ENCODE measurements around the gene FAAP24. TPM values are rescaled to one million over a fixed set of nuclear protein-coding genes. Genes with fewer than 3 reads are reported as not detected.
"Not testable (repeated sequence)": the region's sequence is repeated elsewhere in the genome, so short reads cannot be mapped to it uniquely, and the experiment has no call there.

The FAAP24 gene
- total and polyA plus RNA-seq, 12 donors = 0.40 to 1.3 (median 0.65) TPM; not detected in 1

DNA sequence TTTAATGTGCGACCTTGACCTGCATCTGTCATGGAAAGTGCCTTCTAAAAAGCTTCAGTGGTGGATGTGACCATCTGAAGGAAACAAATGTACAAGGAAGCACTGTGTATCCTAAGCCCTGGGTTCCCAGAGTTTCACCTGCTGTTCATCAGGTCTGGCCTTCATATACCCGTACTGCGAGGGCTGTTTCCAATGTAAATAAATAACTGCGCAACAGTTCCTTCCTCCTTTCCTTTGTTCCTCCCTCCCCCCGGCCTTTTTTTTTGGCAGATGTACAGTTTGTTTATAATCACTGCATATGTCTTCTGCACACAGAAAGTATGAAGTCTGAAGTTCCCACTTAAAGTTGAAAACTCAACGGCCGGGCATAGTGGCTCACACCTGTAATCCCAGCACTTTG lies 5.2 kb downstream of the FAAP24 start:
- TF ChIP-seq, protein P1, sequence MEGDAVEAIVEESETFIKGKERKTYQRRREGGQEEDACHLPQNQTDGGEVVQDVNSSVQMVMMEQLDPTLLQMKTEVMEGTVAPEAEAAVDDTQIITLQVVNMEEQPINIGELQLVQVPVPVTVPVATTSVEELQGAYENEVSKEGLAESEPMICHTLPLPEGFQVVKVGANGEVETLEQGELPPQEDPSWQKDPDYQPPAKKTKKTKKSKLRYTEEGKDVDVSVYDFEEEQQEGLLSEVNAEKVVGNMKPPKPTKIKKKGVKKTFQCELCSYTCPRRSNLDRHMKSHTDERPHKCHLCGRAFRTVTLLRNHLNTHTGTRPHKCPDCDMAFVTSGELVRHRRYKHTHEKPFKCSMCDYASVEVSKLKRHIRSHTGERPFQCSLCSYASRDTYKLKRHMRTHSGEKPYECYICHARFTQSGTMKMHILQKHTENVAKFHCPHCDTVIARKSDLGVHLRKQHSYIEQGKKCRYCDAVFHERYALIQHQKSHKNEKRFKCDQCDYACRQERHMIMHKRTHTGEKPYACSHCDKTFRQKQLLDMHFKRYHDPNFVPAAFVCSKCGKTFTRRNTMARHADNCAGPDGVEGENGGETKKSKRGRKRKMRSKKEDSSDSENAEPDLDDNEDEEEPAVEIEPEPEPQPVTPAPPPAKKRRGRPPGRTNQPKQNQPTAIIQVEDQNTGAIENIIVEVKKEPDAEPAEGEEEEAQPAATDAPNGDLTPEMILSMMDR (IDR thresholded peaks at IDR 0.05) = no peak
- WGBS, 2 donors = 73 to 79% methylated on average over 7 of the region's 7 CpGs
- no peak for DNase-seq
- Histone ChIP-seq H3K36me3 (peaks cover 0 to 11% (median 0%) of the 10 kb centered on the region in 9 donors), H3K27ac (peak overlapping the region in 1 of 10 donors; percentile 18), H3K4me3 (no peak overlapping the region), H3K4me1 (peaks cover 0 to 4% (median 0%) of the 10 kb centered on the region in 9 donors), H3K9me3 (no peaks in the 10 kb centered on the region), H3K27me3 (no peaks in the 10 kb centered on the region)
- ATAC-seq = peak in 3 of 8 donors; percentile 15 to 58 (median 36)
- intact Hi-C loops (cut with DNase I) = loop anchor here in 6 of 10 donors (5.0 to 10.0 kb wide), 4 partner anchors 108 to 150 kb away; partner anchors contain the start of gene GPATCH1 (in 3 of the 6)

GRCh38 chr19:32977813-32978212 lies 5.8 kb downstream of the FAAP24 start:
- H3K27me3 ChIP-seq, H3K4me3 ChIP-seq, ATAC-seq, H3K27ac ChIP-seq, DNase-seq, H3K9me3 ChIP-seq, H3K4me1 ChIP-seq: not testable (repeated sequence)
- peaks cover 0 to 11% (median 0%) of the 10 kb centered on the region in 9 donors for H3K36me3 ChIP-seq
- intact Hi-C loops (cut with DNase I) = loop anchor here in 6 of 10 donors (5.0 to 10.0 kb wide), 4 partner anchors 107 to 149 kb away; partner anchors contain the start of gene GPATCH1 (in 3 of the 6)
- whole genome bisulfite sequencing, 2 donors = 94 to 95% methylated on average over 4 of the region's 4 CpGs

DNA sequence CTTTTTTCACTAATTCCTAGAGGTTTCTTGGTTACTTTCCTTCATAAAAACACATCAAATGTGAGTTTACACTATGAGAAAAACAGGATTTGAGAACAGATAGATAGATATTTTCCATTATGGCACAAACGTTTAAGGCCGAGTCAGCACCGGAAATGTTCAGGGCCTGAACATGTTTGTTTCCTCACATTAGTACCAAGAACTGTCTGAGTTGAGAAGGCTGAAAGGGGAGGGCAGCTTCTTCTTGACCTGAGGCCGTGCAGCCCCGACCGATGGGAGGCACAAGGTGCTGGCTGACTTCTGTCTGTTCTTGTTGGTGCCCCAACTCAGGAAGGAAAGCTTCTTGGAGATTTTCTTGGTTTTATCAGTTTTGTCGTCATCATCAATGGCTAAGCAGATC lies 7.8 kb downstream of the FAAP24 start:
- DNase-seq, H3K4me1 ChIP-seq, H3K9me3 ChIP-seq, H3K4me3 ChIP-seq, H3K27me3 ChIP-seq, H3K27ac ChIP-seq, ATAC-seq: not testable (repeated sequence)
- 80 to 84% methylated on average over 7 of the region's 7 CpGs for WGBS, 2 donors
- peaks cover 0 to 11% (median 0%) of the 10 kb centered on the region in 9 donors for H3K36me3 ChIP-seq
- intact Hi-C loops (cut with DNase I) = loop anchor here in 6 of 10 donors (5.0 to 10.0 kb wide), 4 partner anchors 105 to 147 kb away; partner anchors contain the start of gene GPATCH1 (in 3 of the 6)

- H3K4me1 ChIP-seq; H3K27ac ChIP-seq; H3K9me3 ChIP-seq; ATAC-seq; H3K27me3 ChIP-seq; H3K4me3 ChIP-seq; DNase-seq; intact Hi-C loops (cut with DNase I); H3K36me3 ChIP-seq: not testable (repeated sequence)
- WGBS, 2 donors = 94 to 98% methylated on average over 6 of the region's 6 CpGs
These were observed 10.4 kb downstream of the FAAP24 start for GRCh38 chr19:32982488-32982887.

DNA sequence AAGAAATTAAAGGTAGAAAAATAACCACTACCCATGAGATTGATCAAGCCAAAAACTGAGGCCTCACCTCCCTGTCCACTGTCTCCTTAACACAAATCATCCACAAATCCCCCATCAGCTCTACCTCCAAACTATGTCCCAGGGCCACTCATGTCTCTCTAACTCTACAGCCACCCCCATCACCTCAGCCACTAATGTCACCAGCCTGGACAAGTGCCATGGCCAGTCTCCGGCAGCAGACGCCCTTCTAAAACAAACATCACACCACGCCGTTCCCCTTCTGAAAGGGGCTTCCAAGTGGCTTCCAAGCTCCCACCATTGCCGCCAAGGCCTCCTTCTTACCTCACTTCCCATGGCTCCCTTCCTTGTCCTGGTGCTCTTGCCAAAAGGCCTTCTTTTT lies 16.2 kb downstream of the FAAP24 start:
- H3K27me3 ChIP-seq, ATAC-seq: not testable (repeated sequence)

DNA sequence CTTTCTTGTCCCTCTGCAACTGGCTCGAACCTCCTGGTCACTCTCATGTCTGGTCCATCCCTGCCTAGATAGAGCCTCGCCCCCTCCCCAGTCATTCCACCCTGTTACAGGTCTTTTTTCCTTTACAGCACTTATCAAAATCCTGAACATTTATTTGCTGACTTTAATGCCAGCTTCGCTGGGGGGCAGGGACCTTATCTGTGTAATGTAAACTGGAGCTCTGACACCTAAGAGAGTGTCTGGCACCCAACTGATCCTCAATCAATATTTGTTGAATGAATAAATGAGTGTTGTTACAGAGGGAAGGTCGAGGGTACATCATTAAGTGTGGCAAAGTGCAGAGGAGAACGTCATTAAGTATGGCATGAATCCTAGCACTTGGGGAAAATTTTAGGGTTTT lies 16.7 kb downstream of the FAAP24 start:
- H3K4me1 ChIP-seq = no peaks in the 10 kb centered on the region
- H3K9me3 ChIP-seq = no peaks in the 10 kb centered on the region
- H3K36me3 ChIP-seq = peaks cover 0 to 13% (median 0%) of the 10 kb centered on the region in 9 donors
- 74 to 75% methylated on average over 5 of the region's 5 CpGs for WGBS, 2 donors
- DNase-seq = no peak
- TF ChIP-seq, protein P1 (IDR thresholded peaks at IDR 0.05) = no peak
- intact Hi-C loops (cut with DNase I) = no loop called here
- no peak for ATAC-seq
- H3K4me3 ChIP-seq = no peak overlapping the region
- H3K27ac ChIP-seq = no peak overlapping the region
- H3K27me3 ChIP-seq = no peaks in the 10 kb centered on the region

More for the DNA sequence above, 16.2 kb downstream of the FAAP24 start:
- 89 to 90% methylated on average over 5 of the region's 5 CpGs for WGBS, 2 donors
- intact Hi-C loops (cut with DNase I); DNase-seq; H3K27ac ChIP-seq; H3K4me3 ChIP-seq; H3K4me1 ChIP-seq; H3K9me3 ChIP-seq: not testable (repeated sequence)
- peaks cover 0 to 13% (median 0%) of the 10 kb centered on the region in 9 donors for H3K36me3 ChIP-seq

- ATAC-seq; DNase-seq; H3K4me3 ChIP-seq; H3K27me3 ChIP-seq; intact Hi-C loops (cut with DNase I); H3K4me1 ChIP-seq; H3K9me3 ChIP-seq; H3K27ac ChIP-seq: not testable (repeated sequence)
- peaks cover 0 to 12% (median 0%) of the 10 kb centered on the region in 9 donors for H3K36me3 ChIP-seq
- WGBS, 2 donors = 75 to 83% methylated on average over 16 to 17 of the region's 17 CpGs
These were observed 23.9 kb downstream of the FAAP24 start for GRCh38 chr19:32995966-32996365.

DNA sequence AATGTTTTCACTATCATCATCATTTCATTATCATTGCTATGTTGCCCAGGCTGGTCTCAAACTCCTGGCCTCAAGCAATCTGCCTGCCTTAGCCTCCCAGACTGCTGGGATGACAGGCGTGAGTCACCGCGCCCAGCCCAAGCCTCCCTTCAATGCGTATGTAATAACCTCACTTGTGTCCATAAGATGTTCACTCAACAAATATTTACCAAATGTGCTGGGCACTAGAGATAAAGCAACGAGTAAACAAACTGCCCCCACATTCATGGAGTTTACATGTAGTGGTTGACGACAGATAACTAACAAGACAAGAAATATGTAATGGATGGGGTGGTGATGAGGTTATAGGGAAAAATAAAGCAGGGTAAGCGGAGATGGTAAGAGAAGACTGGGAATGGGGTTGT lies 25.0 kb downstream of the FAAP24 start:
- H3K27ac ChIP-seq; H3K4me1 ChIP-seq; H3K9me3 ChIP-seq; intact Hi-C loops (cut with DNase I); ATAC-seq; H3K4me3 ChIP-seq; H3K27me3 ChIP-seq; H3K36me3 ChIP-seq; DNase-seq: not testable (repeated sequence)
- 69 to 70% methylated on average over 7 of the region's 7 CpGs for WGBS, 2 donors
